ENCODE data around the gene SDK2. TPM values are rescaled to one million over a fixed set of nuclear protein-coding genes. Genes with fewer than 3 reads are reported as not detected.

SDK2 gene
- total RNA-seq, 1 donor from 2014 or later, result 31.8 TPM

DNA sequence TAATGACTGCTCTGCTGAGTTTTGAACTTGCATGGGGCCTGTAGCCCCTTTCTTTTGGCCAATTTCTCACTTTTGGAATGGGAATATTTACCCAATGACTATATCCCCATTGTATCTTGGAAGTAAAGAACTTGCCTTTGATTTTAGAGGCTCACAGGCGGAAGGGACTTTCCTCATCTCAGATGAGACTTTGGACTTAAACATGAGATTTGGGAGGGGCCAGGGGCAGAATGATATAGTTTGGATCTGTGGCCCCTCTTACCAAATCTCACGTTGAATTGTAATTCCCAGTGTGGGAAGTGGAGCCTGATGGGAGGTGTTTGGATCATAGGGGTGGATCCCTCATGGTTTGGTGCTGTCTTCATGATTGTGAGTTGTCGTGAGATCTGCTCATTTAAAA, 42.7 kb upstream of the SDK2 start:
- Mint-ChIP-seq H3K4me3 (no peak overlapping the region), H3K27me3 (ENCODE audit: low read depth) (peaks cover 2% of the 10 kb centered on the region)
- no peak for TF ChIP-seq CTCF (IDR thresholded peaks at IDR 0.05; ENCODE audit: unreplicated experiment)

DNA sequence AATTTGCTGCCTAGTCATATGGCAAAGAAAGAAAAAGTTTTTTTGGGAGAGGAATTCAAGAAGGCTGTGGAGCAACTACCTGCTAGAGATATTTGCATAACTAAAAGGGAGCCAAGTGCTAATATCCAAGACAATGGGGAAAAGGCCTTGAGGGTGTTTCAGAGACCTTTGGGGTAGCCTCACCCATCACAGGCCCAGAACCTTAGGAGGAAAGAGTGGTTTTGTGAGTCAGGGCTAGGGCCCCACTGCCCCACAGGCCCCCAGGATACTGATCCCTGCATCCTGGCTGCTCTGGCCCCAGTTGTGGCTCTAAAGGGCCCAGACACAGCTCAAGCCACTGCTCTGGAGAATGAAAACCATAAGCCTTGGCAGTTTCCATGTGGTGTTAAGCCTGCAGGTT, 41.9 kb upstream of the SDK2 start:
- Mint-ChIP-seq H3K36me3 (no peaks in the 10 kb centered on the region), H3K27me3 (ENCODE audit: low read depth) (peaks cover 2% of the 10 kb centered on the region), H3K4me1 (peaks cover 26% of the 10 kb centered on the region), H3K27ac (no peak overlapping the region), H3K9me3 (peaks cover 14% of the 10 kb centered on the region), H3K4me3 (no peak overlapping the region)
- DNase-seq (ENCODE audit: low spot score in 2 of 2, unreplicated experiment in 2 of 2), result no peak
- TF ChIP-seq CTCF (IDR thresholded peaks at IDR 0.05; ENCODE audit: unreplicated experiment), result no peak

More for the DNA sequence above, 42.7 kb upstream of the SDK2 start:
- peaks cover 35% of the 10 kb centered on the region for H3K4me1 Mint-ChIP-seq
- H3K27ac Mint-ChIP-seq, result no peak overlapping the region
- H3K9me3 Mint-ChIP-seq, result peaks cover 7% of the 10 kb centered on the region
- H3K36me3 Mint-ChIP-seq, result no peaks in the 10 kb centered on the region
- DNase-seq (ENCODE audit: low spot score in 2 of 2, unreplicated experiment in 2 of 2), result no peak

- no peaks in the 10 kb centered on the region for H3K36me3 Mint-ChIP-seq
- H3K4me3 Mint-ChIP-seq, result no peak overlapping the region
- peak overlapping the region; percentile 33 for H3K27ac Mint-ChIP-seq
- peaks cover 17% of the 10 kb centered on the region for H3K9me3 Mint-ChIP-seq
- no peak for DNase-seq (ENCODE audit: low spot score in 2 of 2, unreplicated experiment in 2 of 2)
- peaks cover 11% of the 10 kb centered on the region for H3K27me3 Mint-ChIP-seq (ENCODE audit: low read depth)
- TF ChIP-seq CTCF (IDR thresholded peaks at IDR 0.05; ENCODE audit: unreplicated experiment), result no peak
- H3K4me1 Mint-ChIP-seq, result peaks cover 18% of the 10 kb centered on the region
Measured at GRCh38 chr17:73684183-73684582, 39.9 kb upstream of the SDK2 start.

- Mint-ChIP-seq H3K27ac (peak overlapping the region; percentile 33), H3K36me3 (no peaks in the 10 kb centered on the region), H3K27me3 (ENCODE audit: low read depth) (peaks cover 15% of the 10 kb centered on the region), H3K4me1 (peaks cover 18% of the 10 kb centered on the region), H3K9me3 (peaks cover 17% of the 10 kb centered on the region), H3K4me3 (no peak overlapping the region)
- TF ChIP-seq CTCF (IDR thresholded peaks at IDR 0.05; ENCODE audit: unreplicated experiment), result no peak
- DNase-seq (ENCODE audit: low spot score in 2 of 2, unreplicated experiment in 2 of 2), result no peak
Measured at GRCh38 chr17:73683771-73684170, 39.5 kb upstream of the SDK2 start.

DNA sequence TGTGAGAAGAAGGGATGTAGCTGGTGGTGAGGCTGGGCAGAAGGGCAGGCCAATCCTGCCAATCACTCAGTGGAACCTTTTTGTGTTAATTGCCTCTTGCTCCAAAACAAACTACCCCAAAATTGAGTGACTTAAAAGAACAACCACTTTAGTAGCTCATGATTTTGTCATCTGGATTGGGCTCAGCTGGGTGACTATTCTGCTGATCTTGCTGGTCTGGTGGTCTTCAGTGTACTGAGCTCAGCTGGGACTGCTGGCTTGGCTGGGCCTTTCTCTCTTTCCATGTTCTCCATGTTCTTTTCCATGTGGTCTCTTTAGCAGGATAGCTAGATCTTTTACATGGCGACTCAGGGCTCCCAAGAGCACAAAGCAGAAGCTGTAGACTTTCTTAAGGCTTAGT, 37.7 kb upstream of the SDK2 start:
- no peak for DNase-seq (ENCODE audit: low spot score in 2 of 2, unreplicated experiment in 2 of 2)
- H3K4me3 Mint-ChIP-seq, result no peak overlapping the region
- no peak overlapping the region for H3K27ac Mint-ChIP-seq
- peaks cover 29% of the 10 kb centered on the region for H3K27me3 Mint-ChIP-seq (ENCODE audit: low read depth)
- peaks cover 18% of the 10 kb centered on the region for H3K4me1 Mint-ChIP-seq
- peaks cover 17% of the 10 kb centered on the region for H3K9me3 Mint-ChIP-seq
- no peaks in the 10 kb centered on the region for H3K36me3 Mint-ChIP-seq
- TF ChIP-seq CTCF (IDR thresholded peaks at IDR 0.05; ENCODE audit: unreplicated experiment), result no peak

DNA sequence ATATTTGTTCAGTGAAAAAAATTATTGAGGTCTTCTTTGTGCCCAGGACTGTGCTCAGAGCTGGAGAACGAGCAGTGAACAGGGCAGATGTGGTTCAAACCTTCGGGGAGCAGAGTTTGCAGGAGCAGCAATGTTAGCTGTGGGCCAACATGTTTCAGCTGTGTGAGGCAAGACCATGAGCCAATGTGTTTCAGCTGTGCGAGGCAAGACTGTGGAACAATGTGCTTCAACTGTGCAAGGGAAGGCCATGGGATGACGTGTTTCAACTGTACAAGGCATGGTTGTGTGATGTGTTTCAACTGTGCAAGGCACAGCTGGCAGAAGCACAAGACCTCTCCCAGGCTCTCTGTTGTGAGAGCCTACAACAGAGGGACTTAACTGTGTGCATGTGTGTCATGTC, 35.2 kb upstream of the SDK2 start:
- Mint-ChIP-seq H3K4me3 (no peak overlapping the region), H3K27ac (no peak overlapping the region), H3K9me3 (peaks cover 13% of the 10 kb centered on the region), H3K36me3 (no peaks in the 10 kb centered on the region), H3K27me3 (ENCODE audit: low read depth) (peaks cover 38% of the 10 kb centered on the region), H3K4me1 (peaks cover 8% of the 10 kb centered on the region)
- TF ChIP-seq CTCF (IDR thresholded peaks at IDR 0.05; ENCODE audit: unreplicated experiment), result no peak
- no peak for DNase-seq (ENCODE audit: low spot score in 2 of 2, unreplicated experiment in 2 of 2)

Data from mesothelial cell of epicardium (in vitro differentiated cells).